A549 (cell line): Measurements from ENCODE around the gene TGM6.

ENCODE experiments used
- CBX8 ChIP-seq: fragments of 200-600 bp; sonication (generic); IDR thresholded peaks from 2 replicates; pipeline ENCODE4 v1.6.1; 2016
- CTCF ChIP-seq: fragments of >200 bp; sonication (Bioruptor Twin); formaldehyde crosslinking; IDR thresholded peaks from 3 replicates; pipeline ENCODE4 v1.5.1; 2016
- MAFK ChIP-seq: fragments of 450-650 bp; IDR thresholded peaks from 2 replicates; pipeline ENCODE4 v1.6.1; 2014; ENCODE audit not compliant: partially characterized antibody

GRCh38 chr20:2333821-2334220 is 46.9 kb upstream of the TGM6 start:
- TF ChIP-seq MAFK (no peak), CBX8 (no peak), CTCF (no peak)
